RWPE2 (cell line): ENCODE results near the gene METTL24.

ENCODE experiments used
- ATAC-seq: fragments of 200-7000 bp; cut with Tn5 transposase; 3 replicates; pipeline ENCODE4 v1.9.1; 2021; ENCODE audit warnings: low read depth
- DNase-seq: peaks from one replicate; pipeline ENCODE4 v3.0.0-alpha.2; 2020; ENCODE audit warnings: low spot score
- H3K27ac ChIP-seq: fragments of 450-650 bp; 2 replicates; pipeline ENCODE4 v1.5.1; 2017; ENCODE audit warnings: mild to moderate bottlenecking; ENCODE audit not compliant: poor library complexity, severe bottlenecking
- H3K27me3 ChIP-seq: fragments of 250-450 bp; sonication (Bioruptor Pico); 2 replicates; pipeline ENCODE4 v1.5.1; 2021; ENCODE audit warnings: mild to moderate bottlenecking, moderate library complexity; ENCODE audit not compliant: insufficient read depth, poor library complexity, severe bottlenecking
- H3K36me3 ChIP-seq: fragments of 250-450 bp; sonication (Bioruptor Pico); 2 replicates; pipeline ENCODE4 v1.5.1; 2020; ENCODE audit warnings: low read depth, mild to moderate bottlenecking, moderate library complexity
- H3K4me1 ChIP-seq: fragments of 250-450 bp; sonication (Bioruptor Pico); 2 replicates; pipeline ENCODE4 v1.5.1; 2021; ENCODE audit warnings: mild to moderate bottlenecking, moderate library complexity; ENCODE audit not compliant: insufficient read depth, poor library complexity, severe bottlenecking
- H3K4me3 ChIP-seq: fragments of 250-450 bp; sonication (Bioruptor Pico); 2 replicates; pipeline ENCODE4 v1.5.1; 2021; ENCODE audit warnings: mild to moderate bottlenecking, moderate library complexity; ENCODE audit not compliant: severe bottlenecking
- H3K9me3 ChIP-seq: fragments of 250-450 bp; sonication (Bioruptor Pico); 2 replicates; pipeline ENCODE4 v1.5.1; 2021; ENCODE audit warnings: mild to moderate bottlenecking, moderate library complexity; ENCODE audit not compliant: severe bottlenecking
- TF ChIP-seq, protein P1 (sequence below): fragments of 450-650 bp; IDR thresholded peaks from one replicate; pipeline ENCODE4 v1.5.1; 2017; ENCODE audit warnings: mild to moderate bottlenecking, moderate library complexity; ENCODE audit not compliant: poor library complexity, severe bottlenecking

The METTL24 gene

DNA sequence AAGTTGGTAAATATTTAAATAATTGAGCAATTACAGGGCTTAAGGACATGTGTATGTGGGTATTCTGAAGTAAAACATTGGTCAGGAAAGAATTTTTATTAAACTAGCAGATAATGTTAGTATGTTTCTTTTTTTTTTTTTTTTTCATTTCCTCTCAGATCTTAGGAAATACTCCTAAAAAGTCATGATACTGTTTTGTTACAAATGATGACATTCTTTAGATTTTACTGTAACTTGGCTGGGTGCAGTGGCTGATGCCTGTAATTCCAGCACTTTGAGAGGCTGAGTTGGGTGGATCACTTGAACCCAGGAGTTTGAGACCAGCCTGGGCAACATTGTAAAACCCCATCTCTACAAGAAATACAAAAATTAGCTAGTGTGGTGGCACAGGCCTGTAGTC is 136.4 kb downstream of the METTL24 start:
- no peak for DNase-seq
- no peak overlapping the region for H3K4me3 ChIP-seq
- peaks cover 53% of the 10 kb centered on the region for H3K36me3 ChIP-seq
- no peak overlapping the region for H3K27ac ChIP-seq
- ATAC-seq: no peak
- no peaks in the 10 kb centered on the region for H3K9me3 ChIP-seq
- H3K4me1 ChIP-seq: no peaks in the 10 kb centered on the region
- H3K27me3 ChIP-seq: no peaks in the 10 kb centered on the region
- TF ChIP-seq, protein P1, sequence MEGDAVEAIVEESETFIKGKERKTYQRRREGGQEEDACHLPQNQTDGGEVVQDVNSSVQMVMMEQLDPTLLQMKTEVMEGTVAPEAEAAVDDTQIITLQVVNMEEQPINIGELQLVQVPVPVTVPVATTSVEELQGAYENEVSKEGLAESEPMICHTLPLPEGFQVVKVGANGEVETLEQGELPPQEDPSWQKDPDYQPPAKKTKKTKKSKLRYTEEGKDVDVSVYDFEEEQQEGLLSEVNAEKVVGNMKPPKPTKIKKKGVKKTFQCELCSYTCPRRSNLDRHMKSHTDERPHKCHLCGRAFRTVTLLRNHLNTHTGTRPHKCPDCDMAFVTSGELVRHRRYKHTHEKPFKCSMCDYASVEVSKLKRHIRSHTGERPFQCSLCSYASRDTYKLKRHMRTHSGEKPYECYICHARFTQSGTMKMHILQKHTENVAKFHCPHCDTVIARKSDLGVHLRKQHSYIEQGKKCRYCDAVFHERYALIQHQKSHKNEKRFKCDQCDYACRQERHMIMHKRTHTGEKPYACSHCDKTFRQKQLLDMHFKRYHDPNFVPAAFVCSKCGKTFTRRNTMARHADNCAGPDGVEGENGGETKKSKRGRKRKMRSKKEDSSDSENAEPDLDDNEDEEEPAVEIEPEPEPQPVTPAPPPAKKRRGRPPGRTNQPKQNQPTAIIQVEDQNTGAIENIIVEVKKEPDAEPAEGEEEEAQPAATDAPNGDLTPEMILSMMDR: no peak

GRCh38 chr6:110217266-110217665 is 140.9 kb downstream of the METTL24 start:
- Histone ChIP-seq H3K9me3 (no peaks in the 10 kb centered on the region), H3K4me1 (no peaks in the 10 kb centered on the region), H3K27ac (no peak overlapping the region), H3K27me3 (no peaks in the 10 kb centered on the region), H3K4me3 (no peak overlapping the region), H3K36me3 (peaks cover 70% of the 10 kb centered on the region)
- TF ChIP-seq, protein P1: no peak
- ATAC-seq (peak; percentile 29), DNase-seq (no peak)

DNA sequence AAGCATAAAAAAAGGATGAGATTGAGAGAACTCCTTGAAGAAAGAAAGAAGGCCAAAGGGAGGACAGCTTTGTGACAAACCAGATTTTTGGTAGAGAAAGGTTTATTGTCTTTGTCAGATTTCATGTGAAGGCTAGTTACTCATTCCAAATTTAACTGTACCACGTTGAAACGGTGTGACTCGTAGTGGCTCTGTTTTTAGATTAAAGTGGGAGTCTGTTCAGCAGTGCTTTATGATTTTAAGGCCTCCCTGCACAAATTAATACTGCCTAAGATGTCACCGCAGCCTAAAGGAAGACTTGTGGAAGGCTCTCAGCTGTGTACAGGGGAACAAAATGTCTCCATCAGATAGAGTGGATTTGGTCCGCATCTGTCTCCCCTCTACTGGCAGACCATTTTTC is 142.0 kb downstream of the METTL24 start:
- Histone ChIP-seq H3K36me3 (peaks cover 82% of the 10 kb centered on the region), H3K4me3 (no peak overlapping the region), H3K9me3 (no peaks in the 10 kb centered on the region), H3K27me3 (no peaks in the 10 kb centered on the region), H3K27ac (no peak overlapping the region), H3K4me1 (no peaks in the 10 kb centered on the region)
- TF ChIP-seq, protein P1: no peak
- ATAC-seq: no peak
- no peak for DNase-seq

- no peak overlapping the region for H3K27ac ChIP-seq
- H3K36me3 ChIP-seq: peaks cover 82% of the 10 kb centered on the region
- ATAC-seq: no peak
- no peak overlapping the region for H3K4me3 ChIP-seq
- TF ChIP-seq, protein P1: no peak
- no peaks in the 10 kb centered on the region for H3K9me3 ChIP-seq
- H3K27me3 ChIP-seq: no peaks in the 10 kb centered on the region
- no peak for DNase-seq
- H3K4me1 ChIP-seq: no peaks in the 10 kb centered on the region
These were observed 143.8 kb downstream of the METTL24 start for GRCh38 chr6:110214338-110214737.

GRCh38 chr6:110211753-110212152 is 146.4 kb downstream of the METTL24 start:
- DNase-seq (no peak), ATAC-seq (no peak)
- Histone ChIP-seq H3K9me3 (no peaks in the 10 kb centered on the region), H3K27me3 (no peaks in the 10 kb centered on the region), H3K27ac (no peak overlapping the region), H3K4me3 (no peak overlapping the region), H3K36me3 (peaks cover 76% of the 10 kb centered on the region), H3K4me1 (no peaks in the 10 kb centered on the region)
- TF ChIP-seq, protein P1: no peak
